Umbilical cord (tissue), 2 donors: ENCODE data around the gene FANCL. TPM values are rescaled to one million over a fixed set of nuclear protein-coding genes. Genes with fewer than 3 reads are reported as not detected.
"Not testable (repeated sequence)": the region's sequence is repeated elsewhere in the genome, so short reads cannot be mapped to it uniquely, and the experiment has no call there.

ENCODE experiments used
- DNase-seq: peaks from one replicate; pipeline ENCODE4 v3.0.0-alpha.2; 2015; ENCODE audit warnings: low spot score
- total RNA-seq: library from RNA; depleted of rRNA; stranded (reverse); fragments of >200 nt; gene quantifications from one replicate; pipeline ENCODE4 v1.2.3, GENCODE V29; 2014; ENCODE audit warnings: low replicate concordance; ENCODE audit not compliant: insufficient read depth

The FANCL gene
- total RNA-seq, 1 donor from 2014 or later, result 91.2 TPM

DNA sequence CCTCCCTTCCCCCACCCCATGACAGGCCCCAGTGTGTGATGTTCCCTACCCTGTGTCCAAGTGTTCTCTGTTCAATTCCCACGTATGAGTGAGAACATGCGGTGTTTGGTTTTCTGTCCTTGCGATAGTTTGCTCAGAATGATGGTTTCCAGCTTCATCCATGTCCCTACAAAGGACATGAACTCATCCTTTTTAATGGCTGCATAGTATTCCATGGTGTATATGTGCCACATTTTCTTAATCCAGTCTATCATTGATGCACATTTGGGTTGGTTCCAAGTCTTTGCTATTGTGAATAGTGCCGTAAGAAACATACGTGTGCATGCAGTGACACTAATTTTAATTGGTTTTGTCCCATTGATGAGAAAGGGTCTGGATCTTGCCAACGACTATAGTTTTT is 95.4 kb downstream of the FANCL start:
- DNase-seq, result not testable (repeated sequence)

DNA sequence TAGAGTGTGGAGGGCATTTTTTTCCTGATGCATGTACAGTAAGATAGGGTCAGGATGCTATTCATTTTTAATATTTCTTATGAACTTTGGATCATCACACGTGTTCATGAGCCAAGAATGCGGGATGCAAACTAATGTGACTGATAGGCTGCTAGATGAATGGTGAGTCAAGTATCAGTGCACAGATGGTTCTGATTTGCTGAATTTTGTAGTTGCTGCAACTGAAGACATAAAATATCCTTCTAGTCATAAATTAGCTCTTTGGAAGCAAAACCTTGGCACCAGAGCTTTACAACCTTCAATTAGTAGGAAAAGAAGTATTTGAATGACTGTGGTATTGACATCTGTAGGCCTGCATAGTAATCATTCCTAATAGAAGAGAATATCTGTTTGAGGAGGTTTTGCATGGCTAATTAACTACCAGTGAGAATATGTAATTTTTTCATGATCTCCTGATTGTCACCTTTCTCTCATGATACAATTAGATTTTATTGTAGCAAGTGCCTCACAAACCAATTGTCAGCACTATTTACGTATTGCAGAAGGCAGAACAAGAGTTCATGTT is 100.5 kb downstream of the FANCL start:
- peak; percentile 10 for DNase-seq

DNA sequence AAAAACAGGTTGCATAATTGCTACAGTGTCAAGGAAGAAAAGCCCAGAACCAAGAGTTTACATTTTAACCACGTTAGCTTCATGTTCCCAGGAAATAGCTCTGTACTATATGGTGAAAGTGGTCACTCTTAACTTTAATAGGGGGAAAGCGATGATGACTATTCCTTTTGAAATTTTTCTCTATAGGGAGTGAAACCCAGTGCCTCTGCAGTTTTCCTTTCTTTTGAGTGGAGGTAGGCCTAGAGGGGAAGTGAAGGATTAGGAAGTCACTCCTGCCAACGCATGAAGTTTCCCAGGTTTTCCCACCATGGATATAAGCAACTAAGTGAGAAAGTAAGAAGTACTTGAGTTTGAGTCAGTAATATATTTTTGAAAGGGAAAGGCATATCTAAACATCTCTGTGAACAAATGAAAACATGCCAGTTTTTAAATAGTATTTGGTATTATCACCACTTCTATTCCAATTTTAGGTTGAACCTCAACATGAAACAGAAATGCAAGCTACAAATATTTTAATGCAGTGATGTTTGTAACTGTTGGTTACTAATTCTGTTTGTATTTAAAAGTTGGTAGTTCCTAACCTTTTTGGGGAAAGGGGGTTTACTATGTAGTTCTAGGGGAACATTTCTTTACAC is 102.6 kb downstream of the FANCL start:
- DNase-seq, result no peak

DNA sequence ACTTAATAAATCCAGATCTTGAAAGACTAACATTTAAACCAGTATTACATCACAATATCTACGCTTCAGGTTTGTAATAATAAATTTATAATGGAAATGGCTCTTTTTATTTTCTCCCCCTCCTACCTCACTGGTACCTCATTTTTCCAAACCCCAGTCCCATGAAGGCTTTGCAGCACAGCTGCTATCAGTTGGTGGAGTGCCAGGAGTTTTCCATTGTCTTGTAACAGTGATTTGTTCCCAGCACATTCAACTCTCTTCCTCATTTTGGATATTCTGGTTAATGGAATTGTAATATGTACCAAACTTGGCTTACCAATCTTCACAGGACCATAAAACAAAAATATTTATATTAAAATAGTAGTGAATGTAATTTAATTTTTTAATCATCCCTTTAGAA is 103.3 kb downstream of the FANCL start:
- no peak for DNase-seq

DNA sequence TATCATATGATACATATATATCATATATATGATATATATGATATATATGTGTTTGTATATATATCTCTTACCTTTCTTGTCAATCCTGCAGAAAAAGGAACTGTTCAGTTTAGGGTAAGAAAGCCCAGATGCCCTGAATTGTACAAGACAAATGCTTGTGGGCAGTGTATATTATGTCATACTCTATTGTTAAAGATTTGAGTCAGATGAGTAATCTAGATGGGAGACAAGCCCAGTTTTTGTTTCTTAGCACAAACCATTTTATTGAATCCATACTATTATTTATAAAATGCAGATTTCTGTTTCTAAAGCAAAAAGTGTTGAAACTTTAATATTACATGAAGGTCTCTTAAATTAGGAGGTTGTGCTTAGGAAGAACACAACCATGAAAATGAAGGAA is 103.9 kb downstream of the FANCL start:
- DNase-seq, result no peak

DNA sequence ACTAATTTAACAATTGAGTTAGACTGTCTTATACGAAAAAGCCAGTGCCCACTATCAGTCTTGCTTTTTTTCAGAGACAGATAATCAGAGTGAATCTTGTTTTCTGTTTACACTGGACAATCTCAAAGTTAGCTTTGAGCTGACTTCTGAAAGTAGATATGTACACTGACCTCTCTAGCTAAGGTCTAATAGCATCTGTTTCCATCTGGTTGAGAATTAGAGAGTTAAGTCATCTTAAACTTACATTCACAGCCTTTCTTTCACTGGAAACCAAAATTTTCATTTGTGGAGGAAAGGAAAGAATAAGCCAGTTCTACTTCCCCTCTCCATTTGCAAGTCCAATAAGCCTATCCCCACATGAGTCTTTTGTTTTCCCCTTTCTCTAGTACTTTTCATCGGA is 105.3 kb downstream of the FANCL start:
- no peak for DNase-seq

DNA sequence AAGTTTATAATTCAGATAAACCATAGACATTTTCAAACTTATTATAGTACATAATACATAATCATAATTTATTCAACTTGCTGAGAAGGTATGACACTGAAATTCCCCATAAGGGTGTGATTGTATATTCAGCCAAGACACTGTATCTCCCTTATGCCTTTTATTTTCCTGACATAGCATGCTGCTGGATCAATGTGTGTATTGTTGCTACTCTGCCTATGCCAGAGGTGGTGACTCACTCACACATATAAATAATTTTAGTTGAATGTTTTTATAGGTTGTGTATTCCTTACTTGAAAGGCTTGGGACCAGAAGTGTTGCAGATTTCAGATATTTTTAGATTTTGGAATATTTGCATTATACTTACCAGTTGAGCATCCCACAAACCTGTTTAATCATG is 107.7 kb downstream of the FANCL start:
- DNase-seq, result no peak

DNA sequence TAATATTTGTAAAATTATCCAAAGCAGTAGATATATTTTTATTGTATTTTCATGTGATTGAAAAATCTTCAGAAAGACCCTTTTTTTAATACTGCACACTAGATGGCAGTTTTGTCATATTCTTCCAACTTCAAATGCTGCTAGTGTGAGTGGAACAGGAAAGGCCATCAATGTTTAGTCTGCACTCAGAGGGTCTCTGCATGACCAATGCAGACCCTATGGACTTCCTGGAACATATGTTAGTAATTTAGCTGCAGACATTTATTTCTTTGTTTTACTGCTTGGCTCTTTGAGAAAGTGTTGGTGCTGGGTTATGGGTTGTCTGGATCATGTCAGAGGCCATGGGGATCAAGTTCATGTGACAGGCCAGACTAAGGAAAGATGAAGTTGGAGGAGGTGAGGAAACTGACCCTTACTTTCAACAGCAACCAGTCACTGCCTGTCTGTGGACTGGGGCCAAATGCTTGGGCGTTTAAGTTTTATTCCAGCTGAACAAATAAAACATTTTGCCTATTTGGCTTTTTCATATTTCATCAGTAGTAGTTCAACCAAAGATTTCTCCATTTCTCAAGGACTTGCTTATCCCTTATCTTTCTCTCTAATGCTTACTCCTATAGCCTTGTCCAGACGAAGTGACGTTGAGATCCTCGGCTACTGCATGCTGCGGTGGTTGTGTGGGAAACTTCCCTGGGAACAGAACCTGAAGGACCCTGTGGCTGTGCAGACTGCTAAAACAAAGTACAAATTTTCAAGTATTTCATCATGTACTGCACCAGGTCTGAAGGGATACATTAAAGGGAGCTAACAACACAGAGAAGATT is 109.7 kb downstream of the FANCL start:
- peak; percentile 92 for DNase-seq

DNA sequence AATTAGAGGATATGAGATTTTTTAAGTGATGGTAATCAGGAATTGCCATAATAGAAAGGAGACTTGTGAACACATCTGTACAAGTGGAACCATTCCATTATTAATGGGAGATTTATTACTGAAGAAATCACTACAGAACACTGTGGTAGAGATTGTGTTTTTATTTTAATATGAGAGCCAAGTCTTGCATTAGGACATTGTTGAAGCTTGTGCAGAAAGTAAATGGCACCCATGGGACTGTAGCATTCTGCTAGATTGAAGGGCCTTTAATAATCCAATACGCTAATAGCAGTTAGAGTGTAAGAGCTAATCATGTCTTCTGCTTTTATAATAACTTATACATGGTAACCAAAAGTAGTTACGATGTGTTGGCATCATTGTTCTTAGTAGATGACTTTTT is 110.9 kb downstream of the FANCL start:
- DNase-seq, result no peak

DNA sequence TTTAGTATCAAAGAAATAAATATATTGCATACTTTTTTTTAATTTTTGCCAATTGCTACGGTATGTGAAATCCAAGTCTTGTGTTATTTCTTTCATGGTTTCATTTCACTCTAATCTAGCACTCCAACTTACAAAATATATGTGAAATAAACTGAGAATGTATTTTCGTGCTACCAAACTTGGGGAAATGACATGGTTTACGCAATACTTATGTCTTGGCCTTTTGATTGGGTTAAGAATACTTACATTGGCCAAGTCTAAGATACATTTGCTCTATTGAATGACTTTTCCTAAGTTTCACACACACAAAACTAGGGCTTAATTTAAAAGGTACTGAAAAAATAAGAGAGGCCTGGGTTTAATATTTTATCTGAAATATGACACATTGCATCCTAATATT is 114.0 kb downstream of the FANCL start:
- no peak for DNase-seq

DNA sequence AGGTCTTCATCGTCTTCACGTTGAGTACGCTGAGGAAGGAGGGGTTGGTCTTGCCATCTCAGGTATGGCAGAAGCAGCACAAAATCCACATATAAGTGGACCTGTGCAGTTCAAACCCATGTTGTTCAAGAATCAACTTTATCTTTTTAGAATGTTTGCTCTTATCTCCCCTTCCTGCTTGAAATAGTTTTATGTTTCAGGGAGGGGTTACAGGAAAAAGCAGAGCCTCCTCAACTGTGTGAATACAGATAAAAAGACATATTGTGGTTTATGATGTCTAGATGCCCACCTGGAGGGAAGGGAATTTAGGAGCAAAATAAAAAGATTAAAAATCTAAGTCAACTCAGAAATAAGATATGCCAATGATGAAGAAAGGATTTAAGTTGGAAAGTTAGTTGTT is 118.6 kb downstream of the FANCL start:
- no peak for DNase-seq

DNA sequence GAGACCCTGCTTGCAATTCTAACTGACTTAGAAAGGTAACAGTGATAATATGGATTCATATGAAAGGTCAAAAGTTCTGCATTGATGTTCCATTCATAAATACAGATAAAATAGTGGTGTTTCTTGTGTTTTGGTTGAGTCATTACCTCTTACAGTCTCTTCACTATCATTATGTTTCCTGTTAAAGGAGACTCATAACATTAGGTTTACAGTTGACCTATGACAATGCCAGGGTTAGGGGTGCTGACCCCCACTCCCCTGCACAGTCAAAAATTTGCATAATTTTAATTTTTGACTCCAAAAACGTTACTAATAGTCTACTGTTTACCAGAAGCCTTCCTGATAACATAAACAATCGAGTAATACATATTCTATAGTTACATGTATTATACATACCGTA is 119.1 kb downstream of the FANCL start:
- no peak for DNase-seq

DNA sequence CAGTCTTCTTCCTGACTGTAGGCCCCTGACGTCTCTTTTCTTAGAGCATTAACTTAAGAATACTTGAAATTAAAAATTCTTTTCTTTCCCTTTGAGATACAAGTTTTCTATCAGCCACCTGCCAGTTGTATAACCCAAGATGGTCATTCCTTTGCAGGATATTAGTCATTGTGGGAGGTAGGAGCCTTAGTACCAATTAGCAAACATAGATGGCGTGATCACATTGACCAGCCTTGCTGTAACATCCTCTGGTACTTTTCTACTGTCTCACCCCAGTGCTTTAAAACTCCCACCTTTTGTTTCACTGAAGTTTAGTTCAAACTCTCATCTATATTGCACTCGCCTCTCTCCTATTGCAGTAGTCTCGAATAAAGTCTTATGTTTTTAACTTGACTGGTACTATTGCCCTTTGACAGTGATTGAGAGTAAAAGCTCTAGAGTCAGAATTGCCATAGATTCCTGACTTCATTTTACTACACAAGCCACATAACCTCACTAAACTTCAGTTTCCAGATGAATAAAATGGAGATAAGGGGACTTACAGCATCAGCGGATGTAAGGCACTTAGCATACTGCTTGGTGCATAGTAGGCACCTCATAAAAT is 120.4 kb downstream of the FANCL start:
- DNase-seq, result no peak

DNA sequence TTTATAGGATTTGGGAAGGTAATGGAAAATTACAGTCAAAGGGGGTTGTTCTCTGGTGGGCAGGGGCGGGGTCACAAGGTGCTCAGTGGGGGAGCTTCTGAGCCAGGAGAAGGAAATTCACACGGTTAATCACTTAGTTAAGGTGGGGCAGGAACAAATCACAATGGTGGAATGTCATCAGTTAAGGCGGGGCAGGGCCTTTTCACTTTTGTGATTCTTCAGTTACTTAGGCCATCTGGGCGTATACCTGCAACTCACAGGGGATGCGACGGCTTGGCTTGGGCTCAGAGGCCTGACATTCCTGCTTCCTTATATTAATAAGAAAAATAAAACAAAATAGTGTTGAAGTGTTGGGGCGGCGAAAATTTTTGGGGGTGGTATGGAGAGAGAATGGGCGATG is 127.6 kb downstream of the FANCL start:
- DNase-seq, result not testable (repeated sequence)

DNA sequence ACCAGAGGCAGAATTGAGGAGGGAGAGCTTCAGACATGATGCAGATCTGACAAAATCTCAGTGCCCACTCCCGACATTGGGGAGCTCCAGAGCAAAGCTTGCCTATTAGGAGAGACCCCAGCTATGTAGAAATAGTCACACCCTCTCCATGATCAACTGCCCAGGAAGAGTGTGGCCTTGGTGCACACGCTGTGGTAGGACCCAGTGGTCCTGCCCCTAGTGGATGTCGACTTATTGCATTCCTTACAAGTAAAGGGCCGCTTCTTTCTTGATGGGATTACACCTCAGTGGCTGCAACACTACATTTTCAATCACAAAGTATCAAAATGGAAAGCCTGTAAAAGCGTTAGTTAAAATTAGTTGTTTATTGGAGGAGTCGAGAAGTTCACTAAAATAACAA is 130.4 kb downstream of the FANCL start:
- DNase-seq, result no peak

DNA sequence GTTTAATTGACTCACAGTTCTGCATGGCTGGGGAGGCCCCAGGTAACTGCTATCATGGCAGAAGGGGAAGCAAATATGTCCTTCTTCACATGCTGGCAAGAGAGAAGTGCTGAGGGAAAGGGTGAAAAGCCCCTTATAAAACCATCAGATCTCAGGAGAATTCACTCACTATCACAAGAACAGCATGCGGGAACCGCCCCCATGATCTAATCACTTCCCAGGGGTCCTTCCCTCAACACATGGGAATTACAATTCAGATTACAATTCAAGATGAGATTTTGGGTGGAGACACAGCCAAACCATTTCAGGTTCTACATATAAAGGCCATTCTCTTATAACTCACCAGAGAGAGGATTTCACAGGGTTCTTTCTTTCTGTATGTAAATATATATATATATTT is 131.6 kb downstream of the FANCL start:
- DNase-seq, result no peak

Other genes with a start within 250 kb of the FANCL start
- gene VRK2, start 194.5 kb downstream of the FANCL start, total RNA-seq, result 18.5 TPM